Keratinocyte (primary cell): ENCODE data around the gene DSCAM. TPM values are rescaled to one million over a fixed set of nuclear protein-coding genes. Genes with fewer than 3 reads are reported as not detected.

Experiments used
- DNase-seq: peaks from one replicate; pipeline ENCODE4 v3.0.0-alpha.2; 2011; ENCODE audit warnings: low read depth, missing footprints, low spot score
- FAIRE-seq: peaks from 2 replicates; lab custom pipeline; 2011; peaks lifted over from hg19 to GRCh38; lab: Jason Lieb, UNC
- H2AFZ ChIP-seq: 2 replicates; pipeline ENCODE4 v1.6.0; 2012; ENCODE audit warnings: low read length, control low read depth, inconsistent platforms; ENCODE audit not compliant: control insufficient read depth
- H3K27ac ChIP-seq: 2 replicates; pipeline ENCODE4 v1.5.1; 2011; ENCODE audit warnings: low read length; ENCODE audit not compliant: control insufficient read depth, insufficient read depth
- H3K27me3 ChIP-seq: 3 replicates; pipeline ENCODE4 v1.6.0; 2011; ENCODE audit warnings: low read length; ENCODE audit not compliant: control insufficient read depth, insufficient read depth; ENCODE audit errors: extremely low read depth
- H3K36me3 ChIP-seq, 2 experiments: 2 replicates in 1 of 2; 3 replicates in 1 of 2; pipeline ENCODE4 v1.5.1; 2011; ENCODE audit warnings: low read length in 2 of 2, mild to moderate bottlenecking in 1 of 2; ENCODE audit not compliant: control insufficient read depth in 2 of 2, insufficient read depth in 2 of 2; ENCODE audit errors: extremely low read depth in 1 of 2
- H3K4me1 ChIP-seq: 3 replicates; pipeline ENCODE4 v1.5.1; 2011; ENCODE audit warnings: low read length; ENCODE audit not compliant: control insufficient read depth, insufficient read depth; ENCODE audit errors: extremely low read depth
- H3K4me2 ChIP-seq: 3 replicates; pipeline ENCODE4 v1.6.0; 2011; ENCODE audit warnings: low read depth, low read length; ENCODE audit not compliant: control insufficient read depth, insufficient read depth; ENCODE audit errors: extremely low read depth
- H3K4me3 ChIP-seq, 3 experiments: fragments of 200-600 bp in 1 of 3; sonication (generic) in 1 of 3; 2 replicates in 2 of 3; 3 replicates in 1 of 3; pipeline ENCODE4 v1.5.1; 2011 to 2016; ENCODE audit warnings: low read length in 3 of 3, mild to moderate bottlenecking in 3 of 3, control low read depth in 2 of 3, inconsistent platforms in 1 of 3, low read depth in 1 of 3, mixed read lengths in 1 of 3, mixed run types in 1 of 3, moderate library complexity in 1 of 3; ENCODE audit not compliant: control insufficient read depth in 2 of 3, insufficient read depth in 2 of 3; ENCODE audit errors: extremely low read depth in 1 of 3
- H3K79me2 ChIP-seq: 2 replicates; pipeline ENCODE4 v1.6.0; 2012; ENCODE audit warnings: low read length; ENCODE audit not compliant: control insufficient read depth, insufficient read depth
- H3K9ac ChIP-seq: 3 replicates; pipeline ENCODE4 v1.6.0; 2011; ENCODE audit warnings: low read length; ENCODE audit not compliant: control insufficient read depth, insufficient read depth; ENCODE audit errors: extremely low read depth
- H3K9me1 ChIP-seq: 3 replicates; pipeline ENCODE4 v1.6.0; 2011; ENCODE audit warnings: low read length; ENCODE audit not compliant: control insufficient read depth, insufficient read depth; ENCODE audit errors: extremely low read depth
- H3K9me3 ChIP-seq: 2 replicates; pipeline ENCODE4 v1.5.1; 2012; ENCODE audit warnings: low read depth, low read length; ENCODE audit not compliant: control insufficient read depth
- H4K20me1 ChIP-seq: 3 replicates; pipeline ENCODE4 v1.6.0; 2011; ENCODE audit warnings: low read length; ENCODE audit not compliant: control insufficient read depth, insufficient read depth; ENCODE audit errors: extremely low read depth
- EZH2 ChIP-seq: IDR thresholded peaks from one replicate; pipeline ENCODE4 v1.6.1; 2012; ENCODE audit warnings: inconsistent platforms, mild to moderate bottlenecking, low read length, moderate library complexity
- dilution Hi-C: fragments of 300-500 bp; cut with MboI; formaldehyde crosslinking; loops from one replicate; pipeline ENCODE4 v1.7.0; 2020; ENCODE audit warnings: low sequenced_read_pairs; ENCODE audit not compliant: extremely low pct_ligation_motif_present
- polyA plus RNA-seq, 5 experiments: library from polyadenylated mRNA; depleted of rRNA in 3 of 5; stranded (reverse) in 3 of 5; stranded (forward) in 1 of 5; unstranded in 1 of 5; fragments of >200 nt; gene quantifications; 1 replicate in 1 of 5; 2 replicates in 3 of 5; 3 replicates in 1 of 5; pipeline versions ENCODE4 v1.2.1 to v1.2.3, GENCODE V29; 2011 to 2012; ENCODE audit warnings: missing spikeins in 2 of 5, low read depth in 1 of 5, low replicate concordance in 1 of 5
- TF ChIP-seq, protein P1 (sequence below), 3 experiments: IDR thresholded peaks in 1 of 3; conservative IDR thresholded peaks in 1 of 3; optimal IDR thresholded peaks in 1 of 3; 2 replicates in 2 of 3; 3 replicates in 1 of 3; pipeline versions ENCODE3 to v1.5.1; 2011; ENCODE audit warnings: low read length in 3 of 3, mild to moderate bottlenecking in 3 of 3, moderate library complexity in 2 of 3, control low read depth in 1 of 3, inconsistent platforms in 1 of 3; ENCODE audit not compliant: insufficient read depth in 2 of 3; ENCODE audit errors: extremely low read depth in 1 of 3

DSCAM gene
- polyA plus RNA-seq, 1 donor (not counting 4 experiments of a cell fraction or from before 2014, with no cell fraction given): 2.1 TPM

- H3K4me2 ChIP-seq: no peak overlapping the region
- H3K36me3 ChIP-seq: no peaks in the 10 kb centered on the region
- no peak for TF ChIP-seq EZH2
- TF ChIP-seq, protein P1, sequence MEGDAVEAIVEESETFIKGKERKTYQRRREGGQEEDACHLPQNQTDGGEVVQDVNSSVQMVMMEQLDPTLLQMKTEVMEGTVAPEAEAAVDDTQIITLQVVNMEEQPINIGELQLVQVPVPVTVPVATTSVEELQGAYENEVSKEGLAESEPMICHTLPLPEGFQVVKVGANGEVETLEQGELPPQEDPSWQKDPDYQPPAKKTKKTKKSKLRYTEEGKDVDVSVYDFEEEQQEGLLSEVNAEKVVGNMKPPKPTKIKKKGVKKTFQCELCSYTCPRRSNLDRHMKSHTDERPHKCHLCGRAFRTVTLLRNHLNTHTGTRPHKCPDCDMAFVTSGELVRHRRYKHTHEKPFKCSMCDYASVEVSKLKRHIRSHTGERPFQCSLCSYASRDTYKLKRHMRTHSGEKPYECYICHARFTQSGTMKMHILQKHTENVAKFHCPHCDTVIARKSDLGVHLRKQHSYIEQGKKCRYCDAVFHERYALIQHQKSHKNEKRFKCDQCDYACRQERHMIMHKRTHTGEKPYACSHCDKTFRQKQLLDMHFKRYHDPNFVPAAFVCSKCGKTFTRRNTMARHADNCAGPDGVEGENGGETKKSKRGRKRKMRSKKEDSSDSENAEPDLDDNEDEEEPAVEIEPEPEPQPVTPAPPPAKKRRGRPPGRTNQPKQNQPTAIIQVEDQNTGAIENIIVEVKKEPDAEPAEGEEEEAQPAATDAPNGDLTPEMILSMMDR (optimal IDR thresholded peaks at IDR 0.05 in 1 of 3, IDR thresholded peaks at IDR 0.05 in 1 of 3, conservative IDR thresholded peaks at IDR 0.05 in 1 of 3; ENCODE audit: extremely low read depth in 1 of 3, insufficient read depth in 2 of 3, low read length in 3 of 3): no peak
- DNase-seq (no peak), FAIRE-seq (no peak)
- H4K20me1 ChIP-seq: no peaks in the 10 kb centered on the region
- no peak overlapping the region for H3K4me3 ChIP-seq
- no peaks in the 10 kb centered on the region for H3K4me1 ChIP-seq
- H3K9me1 ChIP-seq: no peaks in the 10 kb centered on the region
- no peaks in the 10 kb centered on the region for H3K79me2 ChIP-seq
- no peak overlapping the region for H3K9ac ChIP-seq
- H3K27me3 ChIP-seq: no peaks in the 10 kb centered on the region
- H3K9me3 ChIP-seq: no peaks in the 10 kb centered on the region
- no peak overlapping the region for H2AFZ ChIP-seq
- no peak overlapping the region for H3K27ac ChIP-seq
- dilution Hi-C loops: no loop called here
These were observed 236.6 kb downstream of the DSCAM start for GRCh38 chr21:40610345-40610744.

- H3K4me1 ChIP-seq: no peaks in the 10 kb centered on the region
- no peaks in the 10 kb centered on the region for H3K9me1 ChIP-seq
- dilution Hi-C loops: no loop called here
- H3K9ac ChIP-seq: no peak overlapping the region
- H4K20me1 ChIP-seq: no peaks in the 10 kb centered on the region
- no peak overlapping the region for H3K4me2 ChIP-seq
- H3K27me3 ChIP-seq: no peaks in the 10 kb centered on the region
- TF ChIP-seq EZH2: no peak
- TF ChIP-seq, protein P1 (optimal IDR thresholded peaks at IDR 0.05 in 1 of 3, IDR thresholded peaks at IDR 0.05 in 1 of 3, conservative IDR thresholded peaks at IDR 0.05 in 1 of 3; ENCODE audit: extremely low read depth in 1 of 3, insufficient read depth in 2 of 3, low read length in 3 of 3): no peak
- H2AFZ ChIP-seq: no peak overlapping the region
- DNase-seq (no peak), FAIRE-seq (no peak)
- H3K79me2 ChIP-seq: no peaks in the 10 kb centered on the region
- H3K36me3 ChIP-seq: no peaks in the 10 kb centered on the region
- no peaks in the 10 kb centered on the region for H3K9me3 ChIP-seq
- H3K27ac ChIP-seq: no peak overlapping the region
- H3K4me3 ChIP-seq: no peak overlapping the region
These were observed 240.6 kb downstream of the DSCAM start for GRCh38 chr21:40606341-40606740.
